VCaP (cell line): ENCODE measurements around the gene GOLPH3.

Experiments used
- H3K27ac ChIP-seq: fragments of 450-650 bp; 2 replicates; pipeline ENCODE4 v1.5.1; 2017
- CTCF ChIP-seq: fragments of 450-650 bp; conservative IDR thresholded peaks from 2 replicates; pipeline ENCODE4 v1.5.1; 2017; ENCODE audit warnings: mild to moderate bottlenecking, moderate library complexity

Gene GOLPH3

GRCh38 chr5:32102254-32102986 is 71.7 kb downstream of the GOLPH3 start:
- no peak overlapping the region for H3K27ac ChIP-seq
- TF ChIP-seq CTCF, result no peak

- no peak overlapping the region for H3K27ac ChIP-seq
- no peak for TF ChIP-seq CTCF
Measured at GRCh38 chr5:32100691-32101302, 73.3 kb downstream of the GOLPH3 start.

GRCh38 chr5:32100230-32100629 is 73.9 kb downstream of the GOLPH3 start:
- no peak overlapping the region for H3K27ac ChIP-seq
- TF ChIP-seq CTCF, result no peak

- no peak for TF ChIP-seq CTCF
- H3K27ac ChIP-seq, result no peak overlapping the region
Measured at GRCh38 chr5:32099486-32100035, 74.6 kb downstream of the GOLPH3 start.

- no peak overlapping the region for H3K27ac ChIP-seq
- no peak for TF ChIP-seq CTCF
Measured at GRCh38 chr5:32098890-32099310, 75.2 kb downstream of the GOLPH3 start.

GRCh38 chr5:32098291-32098690 is 75.8 kb downstream of the GOLPH3 start:
- TF ChIP-seq CTCF, result no peak
- no peak overlapping the region for H3K27ac ChIP-seq

GRCh38 chr5:32096891-32097595 is 77.1 kb downstream of the GOLPH3 start:
- no peak overlapping the region for H3K27ac ChIP-seq
- TF ChIP-seq CTCF, result no peak
